Fibroblast of lung (primary cell): ENCODE measurements around the gene CDKAL1. TPM values are rescaled to one million over a fixed set of nuclear protein-coding genes. Genes with fewer than 3 reads are reported as not detected.

Experiments used
- DNase-seq, 2 donors: peaks; one replicate each; pipeline versions ENCODE4 v3.0.0 to v3.0.0-alpha.2; 2010; ENCODE audit warnings: low read depth in 2 of 2
- H2AFZ ChIP-seq: 2 replicates; pipeline ENCODE4 v1.5.1; 2012; ENCODE audit warnings: low read length, control low read depth, inconsistent platforms
- H3K27ac ChIP-seq: 2 replicates; pipeline ENCODE4 v1.5.1; 2011; ENCODE audit warnings: low read length, control low read depth; ENCODE audit not compliant: insufficient read depth
- H3K27me3 ChIP-seq: 2 replicates; pipeline ENCODE4 v1.5.1; 2011; ENCODE audit warnings: mild to moderate bottlenecking, low read length; ENCODE audit not compliant: control insufficient read depth, insufficient read depth
- H3K36me3 ChIP-seq: 2 replicates; pipeline ENCODE4 v1.5.1; 2011; ENCODE audit warnings: low read length; ENCODE audit not compliant: control insufficient read depth, insufficient read depth
- H3K4me1 ChIP-seq: 2 replicates; pipeline ENCODE4 v1.5.1; 2011; ENCODE audit warnings: low read length; ENCODE audit not compliant: control insufficient read depth, insufficient read depth; ENCODE audit errors: extremely low read depth
- H3K4me2 ChIP-seq: 2 replicates; pipeline ENCODE4 v1.5.1; 2011; ENCODE audit warnings: low read length, control low read depth; ENCODE audit not compliant: insufficient read depth; ENCODE audit errors: extremely low read depth
- H3K4me3 ChIP-seq, 4 experiments: fragments of 200-600 bp in 1 of 4; sonication (generic) in 1 of 4; replicated peaks in 1 of 4; 2 replicates each; pipeline ENCODE4 v1.5.1; 2011 to 2016; ENCODE audit warnings: low read length in 4 of 4, low read depth in 3 of 4, mild to moderate bottlenecking in 3 of 4, control low read depth in 2 of 4, inconsistent platforms in 1 of 4, mixed read lengths in 1 of 4; ENCODE audit not compliant: insufficient read depth in 1 of 4; ENCODE audit errors: control extremely low read depth in 1 of 4
- H3K79me2 ChIP-seq: 2 replicates; pipeline ENCODE4 v1.5.1; 2012; ENCODE audit warnings: mild to moderate bottlenecking, low read length, inconsistent platforms; ENCODE audit not compliant: control insufficient read depth, insufficient read depth
- H3K9ac ChIP-seq: 2 replicates; pipeline ENCODE4 v1.5.1; 2011; ENCODE audit warnings: mild to moderate bottlenecking, low read length, control low read depth; ENCODE audit not compliant: insufficient read depth
- H3K9me3 ChIP-seq: 2 replicates; pipeline ENCODE4 v1.5.1; 2012; ENCODE audit warnings: low read depth, low read length; ENCODE audit not compliant: control insufficient read depth, insufficient read depth
- H4K20me1 ChIP-seq: 2 replicates; pipeline ENCODE4 v1.5.1; 2011; ENCODE audit warnings: low read length; ENCODE audit not compliant: control insufficient read depth, insufficient read depth; ENCODE audit errors: extremely low read depth
- EZH2 ChIP-seq: IDR thresholded peaks from 2 replicates; pipeline ENCODE4 v1.5.1; 2012; ENCODE audit warnings: low read length, control low read depth, mild to moderate bottlenecking; ENCODE audit errors: missing control alignments
- polyA plus RNA-seq, 2 donors: library from polyadenylated mRNA; depleted of rRNA in 1 of 2; stranded (reverse) in 1 of 2; unstranded in 1 of 2; fragments of >200 nt; gene quantifications; 2 replicates each; pipeline ENCODE4 v1.2.1, GENCODE V29; 2011 to 2012; ENCODE audit warnings: missing spikeins in 1 of 2
- total RNA-seq: library from RNA; depleted of rRNA; stranded (reverse); fragments of >200 nt; gene quantifications from 2 replicates; pipeline ENCODE4 v1.2.1, GENCODE V29; 2014
- TF ChIP-seq, protein P1 (sequence below), 2 donors: IDR thresholded peaks in 1 of 2; conservative IDR thresholded peaks in 1 of 2; 1 replicate in 1 of 2; 2 replicates in 1 of 2; pipeline ENCODE4 v1.5.1; 2011 to 2012; ENCODE audit warnings: low read length in 2 of 2, control low read depth in 1 of 2, inconsistent platforms in 1 of 2, low read depth in 1 of 2, mild to moderate bottlenecking in 1 of 2

The CDKAL1 gene
- total and polyA plus RNA-seq, 2 donors (not counting 1 experiment from before 2014, with no cell fraction given), result 7.4 to 15.0 TPM

DNA sequence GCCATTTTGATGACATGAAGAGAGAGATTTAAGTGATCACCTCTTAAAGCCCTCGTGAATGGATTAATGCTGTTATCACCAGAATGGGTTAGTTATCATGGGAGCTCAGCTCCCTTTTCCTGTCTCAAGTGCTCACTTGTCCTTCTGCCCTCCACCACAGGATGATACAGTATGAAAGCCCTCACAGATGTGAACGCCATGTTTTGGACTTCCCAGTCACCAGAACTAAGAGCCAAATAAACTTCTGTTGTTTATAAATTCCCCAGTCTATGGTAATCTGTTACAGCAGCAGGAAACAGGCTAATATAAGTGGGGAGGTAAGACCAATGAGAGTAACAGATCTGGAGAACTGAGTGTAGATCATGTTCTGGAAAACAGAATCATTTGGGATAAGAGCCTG, 493.2 kb downstream of the CDKAL1 start:
- Histone ChIP-seq H3K4me3 (no peak overlapping the region), H4K20me1 (no peaks in the 10 kb centered on the region), H3K27ac (no peak overlapping the region), H3K9ac (no peak overlapping the region), H3K9me3 (no peaks in the 10 kb centered on the region), H2AFZ (no peak overlapping the region), H3K27me3 (no peaks in the 10 kb centered on the region), H3K79me2 (no peaks in the 10 kb centered on the region), H3K4me1 (peaks cover 2% of the 10 kb centered on the region), H3K4me2 (no peak overlapping the region), H3K36me3 (no peaks in the 10 kb centered on the region)
- no peak for TF ChIP-seq EZH2
- TF ChIP-seq, protein P1, sequence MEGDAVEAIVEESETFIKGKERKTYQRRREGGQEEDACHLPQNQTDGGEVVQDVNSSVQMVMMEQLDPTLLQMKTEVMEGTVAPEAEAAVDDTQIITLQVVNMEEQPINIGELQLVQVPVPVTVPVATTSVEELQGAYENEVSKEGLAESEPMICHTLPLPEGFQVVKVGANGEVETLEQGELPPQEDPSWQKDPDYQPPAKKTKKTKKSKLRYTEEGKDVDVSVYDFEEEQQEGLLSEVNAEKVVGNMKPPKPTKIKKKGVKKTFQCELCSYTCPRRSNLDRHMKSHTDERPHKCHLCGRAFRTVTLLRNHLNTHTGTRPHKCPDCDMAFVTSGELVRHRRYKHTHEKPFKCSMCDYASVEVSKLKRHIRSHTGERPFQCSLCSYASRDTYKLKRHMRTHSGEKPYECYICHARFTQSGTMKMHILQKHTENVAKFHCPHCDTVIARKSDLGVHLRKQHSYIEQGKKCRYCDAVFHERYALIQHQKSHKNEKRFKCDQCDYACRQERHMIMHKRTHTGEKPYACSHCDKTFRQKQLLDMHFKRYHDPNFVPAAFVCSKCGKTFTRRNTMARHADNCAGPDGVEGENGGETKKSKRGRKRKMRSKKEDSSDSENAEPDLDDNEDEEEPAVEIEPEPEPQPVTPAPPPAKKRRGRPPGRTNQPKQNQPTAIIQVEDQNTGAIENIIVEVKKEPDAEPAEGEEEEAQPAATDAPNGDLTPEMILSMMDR (conservative IDR thresholded peaks at IDR 0.05 in 1 of 2, IDR thresholded peaks at IDR 0.05 in 1 of 2; ENCODE audit: low read depth in 1 of 2, low read length in 2 of 2), result no peak
- DNase-seq, result no peak

DNA sequence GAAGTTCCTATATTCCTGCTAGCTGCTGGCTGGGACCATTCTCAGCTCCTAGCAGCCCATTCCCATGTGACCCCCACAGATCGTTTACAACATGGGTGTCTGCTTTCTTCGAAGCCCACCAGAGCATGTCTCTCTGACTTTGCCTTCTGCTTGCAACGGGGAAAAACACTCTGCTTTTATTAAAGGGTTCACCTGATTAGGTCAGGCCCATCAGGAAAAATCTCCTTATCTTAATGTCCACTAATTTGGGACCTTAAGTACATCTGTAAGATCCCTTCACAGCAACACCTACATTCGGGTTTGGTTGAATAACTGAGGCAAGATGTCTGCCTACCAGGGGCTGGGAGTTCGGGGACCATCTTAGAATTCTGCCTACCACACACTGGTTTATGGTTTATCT, 496.9 kb downstream of the CDKAL1 start:
- no peak overlapping the region for H3K4me2 ChIP-seq
- H3K4me3 ChIP-seq, result no peak overlapping the region
- H3K79me2 ChIP-seq, result no peaks in the 10 kb centered on the region

DNA sequence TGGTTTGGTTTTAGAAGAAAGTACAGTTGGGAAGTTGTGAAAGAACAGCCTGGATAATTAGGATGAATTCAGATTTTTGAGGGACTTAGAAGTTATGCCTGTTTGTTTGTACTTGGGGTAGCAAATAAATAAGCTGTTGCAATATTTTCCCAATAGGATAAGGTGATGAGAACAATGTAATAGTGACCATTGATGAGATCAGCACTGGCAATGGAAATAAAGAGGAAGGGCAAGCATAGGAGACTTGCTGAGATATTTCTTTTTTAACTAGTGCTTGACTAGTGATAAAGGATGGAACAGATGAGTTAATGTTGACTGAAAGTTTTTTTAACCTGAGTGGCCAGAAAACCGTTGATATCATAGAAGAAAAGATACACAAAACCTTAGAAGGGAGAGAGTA, 498.8 kb downstream of the CDKAL1 start:
- Histone ChIP-seq H3K79me2 (no peaks in the 10 kb centered on the region), H3K9me3 (no peaks in the 10 kb centered on the region), H3K27ac (peak overlapping the region; percentile 40), H2AFZ (no peak overlapping the region), H3K9ac (no peak overlapping the region), H3K4me3 (no peak overlapping the region), H3K4me1 (peaks cover 2% of the 10 kb centered on the region), H4K20me1 (no peaks in the 10 kb centered on the region), H3K36me3 (no peaks in the 10 kb centered on the region), H3K4me2 (no peak overlapping the region), H3K27me3 (no peaks in the 10 kb centered on the region)
- no peak for DNase-seq
- no peak for TF ChIP-seq EZH2
- TF ChIP-seq, protein P1 (conservative IDR thresholded peaks at IDR 0.05 in 1 of 2, IDR thresholded peaks at IDR 0.05 in 1 of 2; ENCODE audit: low read depth in 1 of 2, low read length in 2 of 2), result no peak

More for the DNA sequence above, 496.9 kb downstream of the CDKAL1 start:
- no peak for DNase-seq
- H2AFZ ChIP-seq, result no peak overlapping the region
- H3K4me1 ChIP-seq, result peaks cover 4% of the 10 kb centered on the region
- H3K9me3 ChIP-seq, result no peaks in the 10 kb centered on the region
- no peak overlapping the region for H3K27ac ChIP-seq
- no peak overlapping the region for H3K9ac ChIP-seq
- no peaks in the 10 kb centered on the region for H3K27me3 ChIP-seq
- H3K36me3 ChIP-seq, result no peaks in the 10 kb centered on the region
- TF ChIP-seq, protein P1 (conservative IDR thresholded peaks at IDR 0.05 in 1 of 2, IDR thresholded peaks at IDR 0.05 in 1 of 2; ENCODE audit: low read depth in 1 of 2, low read length in 2 of 2), result no peak
- no peak for TF ChIP-seq EZH2
- no peaks in the 10 kb centered on the region for H4K20me1 ChIP-seq
